HCT116 (cell line): ENCODE data around the gene PDLIM7. TPM values are rescaled to one million over a fixed set of nuclear protein-coding genes. Genes with fewer than 3 reads are reported as not detected.

Experiments used
- ATAC-seq: fragments of 200-7000 bp; cut with Tn5 transposase; 2 replicates; pipeline ENCODE4 v1.9.1; 2020; ENCODE audit warnings: mild to moderate bottlenecking, moderate library complexity
- BruUV-seq: library from RNA; stranded (reverse); fragments of 400-500 nt; replicated peaks from 2 replicates; lab custom pipeline; 2021; lab: Mats Ljungman, UMichigan
- CTCF ChIA-PET: fragments of 300-600 bp; sonication (Branson Sonifier 250); formaldehyde crosslinking; loops from one replicate; lab custom pipeline; 2021; ENCODE audit warnings: antibody characterized with exemption; lab: Charles Lee
- POLR2A ChIA-PET: fragments of 300-600, 350-600 bp; sonication (Branson Sonifier 250); formaldehyde crosslinking; loops from one replicate; lab custom pipeline; 2021; ENCODE audit warnings: antibody characterized with exemption; lab: Charles Lee
- RAD21 ChIA-PET, 2 experiments: fragments of 300-600 bp; sonication (Branson Sonifier 250); formaldehyde crosslinking; loops; one replicate each; lab custom pipeline; 2023; ENCODE audit warnings: low total read pairs in 2 of 2; ENCODE audit not compliant: uncharacterized antibody in 2 of 2, unreplicated experiment in 2 of 2, low non-redundant PET in 1 of 2; lab: Charles Lee
- DNase-seq: peaks from one replicate; pipeline ENCODE4 v3.0.0-alpha.2; 2010; ENCODE audit warnings: low read depth, low spot score
- H2AFZ ChIP-seq: fragments of 200-600 bp; shearing (Covaris generic), sonication (generic); 2 replicates; pipeline ENCODE4 v1.6.1; 2017; ENCODE audit warnings: low read depth, mixed run types, mixed read lengths, antibody characterized with exemption, low read length; ENCODE audit not compliant: poor library complexity, severe bottlenecking
- H3K27ac ChIP-seq: 2 replicates; pipeline ENCODE4 v1.5.1; 2012; ENCODE audit warnings: low read depth, low read length
- H3K27me3 ChIP-seq: fragments of 200-600 bp; sonication (generic); 2 replicates; pipeline ENCODE4 v1.6.1; 2016; ENCODE audit warnings: mixed run types, low read length, mixed read lengths; ENCODE audit not compliant: insufficient read depth
- H3K36me3 ChIP-seq, 2 experiments: fragments of 200-500 bp in 1 of 2; fragments of 200-600 bp in 1 of 2; sonication (Bioruptor generic) in 1 of 2; sonication (generic) in 1 of 2; 2 replicates each; pipeline versions ENCODE4 v1.5.1 to v1.6.1; 2014 to 2016; ENCODE audit warnings: low read length in 2 of 2, inconsistent platforms in 1 of 2, mixed read lengths in 1 of 2, mixed run types in 1 of 2; ENCODE audit not compliant: insufficient read depth in 2 of 2, control insufficient read depth in 1 of 2
- H3K4me1 ChIP-seq, 2 experiments: fragments of 200-600 bp in 1 of 2; sonication (generic) in 1 of 2; 2 replicates each; pipeline versions ENCODE4 v1.5.1 to v1.6.1; 2012 to 2017; ENCODE audit warnings: low read length in 2 of 2, inconsistent platforms in 1 of 2, mild to moderate bottlenecking in 1 of 2, mixed read lengths in 1 of 2, mixed run types in 1 of 2, moderate library complexity in 1 of 2; ENCODE audit not compliant: insufficient read depth in 2 of 2, control insufficient read depth in 1 of 2
- H3K4me2 ChIP-seq: fragments of 200-600 bp; sonication (generic); 2 replicates; pipeline ENCODE4 v1.6.1; 2017; ENCODE audit warnings: mixed run types, low read length, mixed read lengths
- H3K4me3 ChIP-seq, 2 experiments: fragments of 200-600 bp in 1 of 2; sonication (generic) in 1 of 2; replicated peaks in 1 of 2; 2 replicates each; pipeline ENCODE4 v1.5.1; 2011 to 2016; ENCODE audit warnings: low read length in 2 of 2, control low read depth in 1 of 2, low read depth in 1 of 2, mild to moderate bottlenecking in 1 of 2, mixed read lengths in 1 of 2, mixed run types in 1 of 2
- H3K79me2 ChIP-seq: fragments of 200-600 bp; sonication (generic); 2 replicates; pipeline ENCODE4 v1.6.1; 2017; ENCODE audit warnings: mild to moderate bottlenecking, mixed run types, low read length, moderate library complexity, mixed read lengths; ENCODE audit not compliant: insufficient read depth
- H3K9ac ChIP-seq: fragments of 200-600 bp; sonication (generic); 2 replicates; pipeline ENCODE4 v1.6.1; 2016; ENCODE audit warnings: low read length, mixed read lengths
- H3K9me2 ChIP-seq: fragments of 200-600 bp; sonication (generic), shearing (Covaris generic); 2 replicates; pipeline ENCODE4 v1.6.1; 2017; ENCODE audit warnings: mixed run types, mild to moderate bottlenecking, moderate library complexity; ENCODE audit not compliant: insufficient read depth
- H3K9me3 ChIP-seq, 2 experiments: fragments of 200-500 bp in 1 of 2; fragments of 200-600 bp in 1 of 2; sonication (Bioruptor generic) in 1 of 2; sonication (generic) in 1 of 2; 2 replicates each; pipeline ENCODE4 v1.6.1; 2014 to 2017; ENCODE audit warnings: low read length in 2 of 2, mixed read lengths in 2 of 2, inconsistent platforms in 1 of 2, low read depth in 1 of 2, mild to moderate bottlenecking in 1 of 2, mixed run types in 1 of 2, moderate library complexity in 1 of 2; ENCODE audit not compliant: control insufficient read depth in 1 of 2, insufficient read depth in 1 of 2
- H4K20me1 ChIP-seq: fragments of 200-600 bp; sonication (generic), shearing (Covaris generic); 2 replicates; pipeline ENCODE4 v1.6.1; 2017; ENCODE audit warnings: mixed run types, mild to moderate bottlenecking, moderate library complexity; ENCODE audit not compliant: insufficient read depth
- EGR1 ChIP-seq: IDR thresholded peaks from 2 replicates; pipeline ENCODE4 v1.6.1; 2012; ENCODE audit warnings: low read depth
- POLR2AphosphoS5 ChIP-seq: IDR thresholded peaks from 2 replicates; pipeline ENCODE4 v1.6.1; 2011; ENCODE audit warnings: mild to moderate bottlenecking, low read depth, low read length, moderate library complexity
- intact Hi-C: fragments of 100-400 bp; cut with micrococcal nuclease; formaldehyde crosslinking; loops from 2 replicates; pipeline ENCODE4 v1.10.0; 2022
- total RNA-seq: library from RNA; stranded (reverse); gene quantifications from one replicate; pipeline ENCODE4 v1.2.1, GENCODE V29; 2021; ENCODE audit not compliant: unreplicated experiment
- TF ChIP-seq, protein P1 (sequence below), 3 experiments: fragments of 200-600 bp in 1 of 3; sonication (generic) in 1 of 3; IDR thresholded peaks in 2 of 3; conservative IDR thresholded peaks in 1 of 3; 2 replicates each; pipeline ENCODE4 v1.5.1; 2012 to 2017; ENCODE audit warnings: low read depth in 2 of 3, low read length in 2 of 3, antibody characterized with exemption in 1 of 3, borderline replicate concordance in 1 of 3, control low read depth in 1 of 3, mild to moderate bottlenecking in 1 of 3, mixed read lengths in 1 of 3, mixed run types in 1 of 3, moderate library complexity in 1 of 3; ENCODE audit not compliant: insufficient read depth in 1 of 3

PDLIM7 gene
- total RNA-seq, 1 experiment from 2014 or later = 153 TPM

- Histone ChIP-seq H3K79me2 (no peaks in the 10 kb centered on the region), H3K36me3 (peaks cover 7 to 15% of the 10 kb centered on the region in 2 experiments; a peak in 3 of 4 replicates), H3K4me1 (no peaks in the 10 kb centered on the region), H4K20me1 (no peaks in the 10 kb centered on the region), H3K4me2 (no peak overlapping the region), H3K9me3 (no peaks in the 10 kb centered on the region), H2AFZ (no peak overlapping the region), H3K4me3 (no peak overlapping the region), H3K27ac (no peak overlapping the region), H3K9ac (no peak overlapping the region), H3K9me2 (no peaks in the 10 kb centered on the region), H3K27me3 (no peaks in the 10 kb centered on the region)
- ChIA-PET POLR2A (interaction anchor here (0.7 kb wide), 1 partner anchor 55 kb away, joined by 3 read pairs; no protein-coding TSS in a partner anchor), RAD21 (interaction anchor here in 1 of 2 experiments (1.0 kb wide), 1 partner anchor 137 kb away, joined by 3 read pairs; no protein-coding TSS in a partner anchor), CTCF (interaction anchor here (1.0 to 2.1 kb wide), 4 partner anchors 9 to 62 kb away, joined by 3 to 9 read pairs (median 6); partner anchors contain the start of genes DDX41 and PDLIM7)
- no TSS peak for BruUV-seq
- DNase-seq (no peak), ATAC-seq (peak; percentile 46)
- intact Hi-C loops = no loop called here
- no peak for TF ChIP-seq POLR2AphosphoS5
- TF ChIP-seq, protein P1, sequence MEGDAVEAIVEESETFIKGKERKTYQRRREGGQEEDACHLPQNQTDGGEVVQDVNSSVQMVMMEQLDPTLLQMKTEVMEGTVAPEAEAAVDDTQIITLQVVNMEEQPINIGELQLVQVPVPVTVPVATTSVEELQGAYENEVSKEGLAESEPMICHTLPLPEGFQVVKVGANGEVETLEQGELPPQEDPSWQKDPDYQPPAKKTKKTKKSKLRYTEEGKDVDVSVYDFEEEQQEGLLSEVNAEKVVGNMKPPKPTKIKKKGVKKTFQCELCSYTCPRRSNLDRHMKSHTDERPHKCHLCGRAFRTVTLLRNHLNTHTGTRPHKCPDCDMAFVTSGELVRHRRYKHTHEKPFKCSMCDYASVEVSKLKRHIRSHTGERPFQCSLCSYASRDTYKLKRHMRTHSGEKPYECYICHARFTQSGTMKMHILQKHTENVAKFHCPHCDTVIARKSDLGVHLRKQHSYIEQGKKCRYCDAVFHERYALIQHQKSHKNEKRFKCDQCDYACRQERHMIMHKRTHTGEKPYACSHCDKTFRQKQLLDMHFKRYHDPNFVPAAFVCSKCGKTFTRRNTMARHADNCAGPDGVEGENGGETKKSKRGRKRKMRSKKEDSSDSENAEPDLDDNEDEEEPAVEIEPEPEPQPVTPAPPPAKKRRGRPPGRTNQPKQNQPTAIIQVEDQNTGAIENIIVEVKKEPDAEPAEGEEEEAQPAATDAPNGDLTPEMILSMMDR (IDR thresholded peaks at IDR 0.05 in 2 of 3, conservative IDR thresholded peaks at IDR 0.05 in 1 of 3; ENCODE audit: borderline replicate concordance in 1 of 3, insufficient read depth in 1 of 3, low read depth in 2 of 3, low read length in 2 of 3) = peak in 2 of 3 experiments; percentile 39 to 41; a peak in 4 of 6 replicates
Observed at GRCh38 chr5:177507165-177507564, 9.8 kb upstream of the PDLIM7 start.

- DNase-seq (no peak), ATAC-seq (no peak)
- H3K4me1 ChIP-seq = peaks cover 4 to 11% of the 10 kb centered on the region in 2 experiments; a peak in 3 of 4 replicates
- H4K20me1 ChIP-seq = no peaks in the 10 kb centered on the region
- H3K36me3 ChIP-seq = no peaks in the 10 kb centered on the region
- intact Hi-C loops = no loop called here
- no peak overlapping the region for H3K4me2 ChIP-seq
- H2AFZ ChIP-seq = no peak overlapping the region
- H3K9me2 ChIP-seq = no peaks in the 10 kb centered on the region
- ChIA-PET RAD21 (no interaction called here), CTCF (no interaction called here), POLR2A (no interaction called here)
- H3K4me3 ChIP-seq = no peak overlapping the region
- no peak for TF ChIP-seq EGR1
- BruUV-seq = no TSS peak
- no peak overlapping the region for H3K27ac ChIP-seq
- H3K9me3 ChIP-seq = no peaks in the 10 kb centered on the region
- no peak overlapping the region for H3K9ac ChIP-seq
- no peaks in the 10 kb centered on the region for H3K79me2 ChIP-seq
- H3K27me3 ChIP-seq = no peaks in the 10 kb centered on the region
Observed at GRCh38 chr5:177505075-177505474, 7.7 kb upstream of the PDLIM7 start.
